ENCODE results near the gene IDH3A. TPM values are rescaled to one million over a fixed set of nuclear protein-coding genes. Genes with fewer than 3 reads are reported as not detected.

The IDH3A gene
- total RNA-seq, 1 experiment from 2014 or later = 115 TPM

- DNase-seq (ENCODE audit: low read depth, low spot score) = no peak
- intact Hi-C loops (cut with micrococcal nuclease) = no loop called here
- no peak for ATAC-seq
- Histone ChIP-seq H4K20me1 (ENCODE audit: insufficient read depth) (no peaks in the 10 kb centered on the region), H3K4me3 (replicated peaks in 1 of 2; ENCODE audit: low read depth in 1 of 2, low read length in 2 of 2) (no peak overlapping the region), H3K27me3 (ENCODE audit: insufficient read depth, low read length) (no peaks in the 10 kb centered on the region), H2AFZ (ENCODE audit: low read depth, low read length, poor library complexity, severe bottlenecking) (no peak overlapping the region), H3K27ac (ENCODE audit: low read depth, low read length) (no peak overlapping the region), H3K9me2 (ENCODE audit: insufficient read depth) (no peaks in the 10 kb centered on the region), H3K9ac (ENCODE audit: low read length) (no peak overlapping the region), H3K9me3 (ENCODE audit: control insufficient read depth in 1 of 2, insufficient read depth in 1 of 2, low read depth in 1 of 2, low read length in 2 of 2) (no peaks in the 10 kb centered on the region), H3K36me3 (ENCODE audit: control insufficient read depth in 1 of 2, insufficient read depth in 2 of 2, low read length in 2 of 2) (no peaks in the 10 kb centered on the region), H3K4me1 (ENCODE audit: control insufficient read depth in 1 of 2, insufficient read depth in 2 of 2, low read length in 2 of 2) (peaks cover 13 to 36% of the 10 kb centered on the region in 2 experiments), H3K79me2 (ENCODE audit: insufficient read depth, low read length) (no peaks in the 10 kb centered on the region), H3K4me2 (ENCODE audit: low read length) (no peak overlapping the region)
- CTCF ChIA-PET = interaction anchor here (1.0 to 3.5 kb wide), 2 partner anchors 11 kb away, joined by 3 to 21 read pairs; no protein-coding TSS in a partner anchor
- TF ChIP-seq ELF1 (IDR thresholded peaks at IDR 0.05; ENCODE audit: borderline replicate concordance, low read depth) (no peak), JUND (IDR thresholded peaks at IDR 0.05) (no peak), RAD21 (IDR thresholded peaks at IDR 0.05; ENCODE audit: low read depth) (no peak), EZH2phosphoT487 (IDR thresholded peaks at IDR 0.05; ENCODE audit: borderline replicate concordance) (no peak), CBX3 (IDR thresholded peaks at IDR 0.05; ENCODE audit: low read depth) (no peak), TCF7L2 (IDR thresholded peaks at IDR 0.05; ENCODE audit: borderline replicate concordance, extremely low read depth, insufficient read depth, insufficient read length) (no peak), ZBTB33 (IDR thresholded peaks at IDR 0.05; ENCODE audit: extremely low read depth, insufficient replicate concordance, low read length) (no peak)
- TF ChIP-seq, protein P1, sequence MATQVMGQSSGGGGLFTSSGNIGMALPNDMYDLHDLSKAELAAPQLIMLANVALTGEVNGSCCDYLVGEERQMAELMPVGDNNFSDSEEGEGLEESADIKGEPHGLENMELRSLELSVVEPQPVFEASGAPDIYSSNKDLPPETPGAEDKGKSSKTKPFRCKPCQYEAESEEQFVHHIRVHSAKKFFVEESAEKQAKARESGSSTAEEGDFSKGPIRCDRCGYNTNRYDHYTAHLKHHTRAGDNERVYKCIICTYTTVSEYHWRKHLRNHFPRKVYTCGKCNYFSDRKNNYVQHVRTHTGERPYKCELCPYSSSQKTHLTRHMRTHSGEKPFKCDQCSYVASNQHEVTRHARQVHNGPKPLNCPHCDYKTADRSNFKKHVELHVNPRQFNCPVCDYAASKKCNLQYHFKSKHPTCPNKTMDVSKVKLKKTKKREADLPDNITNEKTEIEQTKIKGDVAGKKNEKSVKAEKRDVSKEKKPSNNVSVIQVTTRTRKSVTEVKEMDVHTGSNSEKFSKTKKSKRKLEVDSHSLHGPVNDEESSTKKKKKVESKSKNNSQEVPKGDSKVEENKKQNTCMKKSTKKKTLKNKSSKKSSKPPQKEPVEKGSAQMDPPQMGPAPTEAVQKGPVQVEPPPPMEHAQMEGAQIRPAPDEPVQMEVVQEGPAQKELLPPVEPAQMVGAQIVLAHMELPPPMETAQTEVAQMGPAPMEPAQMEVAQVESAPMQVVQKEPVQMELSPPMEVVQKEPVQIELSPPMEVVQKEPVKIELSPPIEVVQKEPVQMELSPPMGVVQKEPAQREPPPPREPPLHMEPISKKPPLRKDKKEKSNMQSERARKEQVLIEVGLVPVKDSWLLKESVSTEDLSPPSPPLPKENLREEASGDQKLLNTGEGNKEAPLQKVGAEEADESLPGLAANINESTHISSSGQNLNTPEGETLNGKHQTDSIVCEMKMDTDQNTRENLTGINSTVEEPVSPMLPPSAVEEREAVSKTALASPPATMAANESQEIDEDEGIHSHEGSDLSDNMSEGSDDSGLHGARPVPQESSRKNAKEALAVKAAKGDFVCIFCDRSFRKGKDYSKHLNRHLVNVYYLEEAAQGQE (IDR thresholded peaks at IDR 0.05; ENCODE audit: low read depth) = no peak
- TF ChIP-seq, protein P2, sequence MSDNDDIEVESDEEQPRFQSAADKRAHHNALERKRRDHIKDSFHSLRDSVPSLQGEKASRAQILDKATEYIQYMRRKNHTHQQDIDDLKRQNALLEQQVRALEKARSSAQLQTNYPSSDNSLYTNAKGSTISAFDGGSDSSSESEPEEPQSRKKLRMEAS (IDR thresholded peaks at IDR 0.05) = no peak
- RAD21 ChIA-PET (ENCODE audit: low non-redundant PET in 1 of 2, low total read pairs in 2 of 2, uncharacterized antibody in 2 of 2, unreplicated experiment in 2 of 2) = no interaction called here
- BruUV-seq (replicated peaks) = no TSS peak
- POLR2A ChIA-PET = interaction anchor here (1.0 kb wide), 1 partner anchor 11 kb away, joined by 4 read pairs; no protein-coding TSS in a partner anchor
These were observed 57.4 kb downstream of the IDH3A start for GRCh38 chr15:78206326-78207109.
